Activated CD8-positive, alpha-beta memory T cell treated with anti-CD3 and anti-CD28 coated beads, Interleukin-2, amount 50 U/mL, for 24 hours (primary cell): ENCODE results near the gene C16orf92.
"Not testable (repeated sequence)": the region's sequence is repeated elsewhere in the genome, so short reads cannot be mapped to it uniquely, and the experiment has no call there.

Experiments
- DNase-seq: peaks from one replicate; pipeline ENCODE4 v3.0.0-alpha.2; 2020; ENCODE audit errors: extremely low read depth

The C16orf92 gene

DNA sequence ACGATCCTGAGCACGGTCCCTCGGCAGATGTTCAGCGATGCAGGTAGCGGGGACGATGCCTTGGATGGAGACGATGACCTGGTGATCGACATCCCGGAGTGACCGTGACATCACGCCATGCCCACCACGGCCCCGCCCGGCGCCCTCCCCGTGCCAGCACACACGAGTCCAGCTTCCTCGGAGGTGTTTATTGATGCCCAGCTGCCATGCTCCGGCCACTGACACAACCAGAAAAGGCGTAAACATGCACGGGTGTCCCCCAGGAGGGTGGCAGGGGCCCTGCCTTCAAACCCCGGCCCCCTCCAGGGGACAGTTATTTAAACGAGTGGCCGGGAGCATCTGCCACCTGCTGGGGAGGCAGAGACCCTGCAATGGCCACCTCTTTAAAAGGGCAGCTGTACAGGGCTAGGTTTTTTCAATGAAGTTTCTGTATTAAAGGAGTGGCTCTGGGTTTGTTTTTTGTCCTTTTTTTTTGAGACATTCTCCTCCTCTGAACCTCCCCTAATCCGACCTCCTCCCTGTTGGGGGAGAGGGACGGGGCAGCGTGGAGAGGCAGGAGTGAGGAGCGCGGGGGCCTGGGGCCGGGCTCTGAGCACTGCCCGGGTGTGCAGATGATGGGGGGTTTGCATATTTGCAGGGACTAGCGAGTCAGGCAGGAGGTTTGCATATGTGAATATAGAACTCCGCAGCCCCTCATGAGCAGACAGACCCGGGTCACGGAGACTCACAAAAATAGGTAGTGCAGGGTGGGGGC is 17.5 kb upstream of the C16orf92 start:
- DNase-seq, result no peak

DNA sequence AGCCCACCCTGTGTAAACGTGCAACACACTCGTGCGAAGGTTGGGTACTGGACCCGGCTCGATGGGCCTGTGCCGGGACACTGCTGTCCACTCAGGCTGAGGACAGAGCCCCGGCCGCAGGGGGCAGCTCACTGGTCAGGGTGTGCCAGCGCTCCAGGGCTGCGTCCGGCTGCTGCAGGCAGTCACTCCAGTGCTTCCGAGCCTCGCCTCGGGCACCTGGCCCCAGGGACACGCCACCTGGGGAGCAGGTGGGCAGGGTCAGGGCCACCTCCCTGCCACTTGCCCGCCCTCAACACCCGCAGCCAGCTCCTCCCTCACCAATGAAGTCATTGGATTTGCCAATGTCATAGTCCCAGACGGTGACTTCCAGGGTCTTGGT is 16.9 kb upstream of the C16orf92 start:
- no peak for DNase-seq

DNA sequence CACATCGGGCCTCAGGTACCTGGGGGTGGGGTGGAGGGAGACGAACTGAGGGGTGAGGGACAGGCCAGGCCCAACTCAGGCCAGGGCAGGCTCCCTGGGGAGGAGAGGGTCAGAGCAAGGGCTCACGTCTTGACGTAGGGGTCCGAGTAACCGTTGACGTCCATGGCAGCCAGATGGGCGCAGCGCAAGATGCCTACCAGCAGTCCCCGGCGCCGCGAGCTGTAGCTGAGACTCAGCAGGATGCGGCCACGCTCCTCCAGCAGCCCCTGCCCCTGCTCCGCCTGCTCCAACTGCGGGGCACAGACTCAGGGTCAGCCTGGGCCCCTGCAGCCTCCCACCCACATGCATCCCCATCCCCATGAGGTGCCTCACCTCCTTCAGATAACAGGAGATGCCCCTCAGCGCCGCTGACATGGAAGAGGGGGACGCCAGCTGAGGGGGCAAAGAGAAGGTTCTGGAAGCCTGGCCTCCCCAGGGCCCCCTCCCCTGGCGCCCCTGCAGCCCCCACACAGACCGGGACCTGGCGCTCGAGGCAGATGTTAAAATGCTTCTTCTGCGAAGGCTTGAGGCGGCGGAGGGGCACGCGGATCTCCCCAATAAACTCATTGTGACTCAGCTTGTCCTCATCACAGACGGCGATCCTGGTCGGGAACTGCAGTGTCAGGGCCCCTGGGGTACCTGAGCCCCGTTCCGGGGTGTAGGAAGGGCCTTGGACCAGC is 16.2 kb upstream of the C16orf92 start:
- DNase-seq, result no peak

DNA sequence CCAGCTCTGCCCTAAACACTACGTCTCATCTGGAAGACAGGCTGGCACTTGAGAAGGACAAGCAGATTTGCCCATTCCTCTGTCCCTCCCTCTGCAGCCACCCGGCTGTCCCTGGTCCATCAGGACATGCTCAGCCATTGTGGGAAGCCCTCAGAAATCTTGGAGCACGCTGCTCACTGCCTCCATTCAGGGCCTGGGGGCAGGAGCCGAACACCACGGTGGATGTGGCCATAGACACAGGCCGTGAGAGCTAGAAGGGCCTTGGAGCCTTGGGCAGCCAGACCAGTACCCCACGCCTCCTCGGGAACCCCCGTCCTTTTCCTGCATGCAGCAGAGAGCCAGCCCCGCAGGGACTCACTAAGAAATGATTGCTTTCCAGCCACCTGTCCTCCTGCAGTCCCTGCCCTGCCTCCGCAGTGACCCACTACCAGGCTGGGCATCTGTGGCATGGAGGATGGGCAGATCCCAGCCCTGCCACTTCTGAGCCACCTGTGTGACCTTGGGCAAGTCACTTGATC is 15.6 kb upstream of the C16orf92 start:
- DNase-seq, result no peak

DNA sequence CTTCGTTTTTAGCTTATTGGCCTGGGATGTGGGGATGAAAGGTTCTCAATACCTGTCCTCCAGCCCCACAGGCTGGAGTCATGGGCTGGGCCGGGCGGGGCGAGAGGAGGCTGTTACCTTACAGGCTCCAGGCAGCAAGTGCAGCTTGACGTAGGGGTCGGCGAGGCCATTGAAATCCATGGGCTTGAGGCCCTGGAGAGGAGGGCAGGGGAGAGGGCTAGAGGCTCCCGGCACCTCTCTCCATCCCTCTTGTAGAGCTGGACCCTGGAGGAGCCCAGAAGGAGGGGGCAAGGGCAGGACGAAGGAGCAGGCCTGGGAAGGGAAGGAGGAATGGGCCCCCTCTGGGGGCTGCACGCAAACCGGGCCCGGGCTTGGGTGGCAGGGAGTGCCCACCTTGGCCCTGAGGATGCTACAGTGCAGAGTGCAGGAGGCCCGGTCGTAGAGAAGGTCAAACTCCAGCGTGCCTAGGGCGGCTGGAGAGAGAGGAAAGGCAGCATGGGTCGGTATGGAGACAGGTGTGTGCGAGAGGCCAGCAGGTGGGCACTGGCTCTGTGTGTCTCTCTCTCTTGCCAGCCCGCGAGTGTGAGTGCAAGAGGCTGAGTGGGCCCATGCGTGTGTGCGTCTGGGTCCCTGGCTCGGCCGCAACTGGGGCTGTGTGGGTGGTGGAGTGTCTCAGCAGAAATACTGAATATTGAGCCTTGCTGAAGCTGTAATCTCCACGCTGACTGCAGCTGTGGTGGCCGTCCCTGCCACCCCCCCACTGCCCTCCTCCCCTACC is 13.7 kb upstream of the C16orf92 start:
- DNase-seq, result no peak

DNA sequence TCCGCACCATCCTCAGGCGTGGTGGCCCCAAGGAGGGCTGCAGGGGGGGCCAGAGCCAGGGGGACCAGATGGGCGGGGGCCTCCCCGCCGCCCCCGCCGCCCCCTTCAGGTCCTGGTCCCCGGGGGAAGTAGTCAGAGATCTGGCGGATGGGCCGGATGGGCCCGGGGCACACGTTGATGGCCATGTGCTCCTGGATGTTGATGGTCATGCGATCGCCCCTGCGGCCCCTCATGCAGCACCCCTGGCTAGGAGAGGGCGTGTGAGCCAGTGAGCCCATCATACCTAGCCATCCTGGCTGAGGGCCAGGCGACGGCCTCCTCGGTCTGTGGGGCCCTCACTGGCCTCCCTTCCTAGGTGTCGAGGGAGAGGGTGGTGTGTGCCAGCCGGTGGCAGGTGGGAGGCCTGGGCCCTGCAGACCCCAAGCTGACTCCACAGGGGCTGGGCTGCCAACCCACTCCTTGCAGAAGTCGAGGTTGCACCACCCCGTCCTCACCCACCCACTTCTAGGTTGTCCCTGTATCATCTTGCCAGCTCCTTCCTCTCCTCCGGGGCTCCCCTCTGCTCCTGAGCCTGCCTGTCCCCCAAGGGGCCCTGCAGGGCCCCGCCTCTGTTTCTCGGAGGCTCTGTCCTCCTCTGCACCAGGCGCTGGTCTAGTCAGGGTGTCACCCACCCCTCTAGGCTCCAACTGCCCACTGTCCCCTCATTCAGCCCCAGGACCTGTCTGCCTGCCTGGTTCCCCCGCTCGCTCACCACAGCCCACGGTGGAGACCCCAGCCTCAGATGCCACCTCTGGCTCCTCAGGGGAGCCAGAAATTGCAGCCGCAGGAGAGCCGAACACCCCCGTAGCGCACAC is 12.8 kb upstream of the C16orf92 start:
- DNase-seq, result no peak

DNA sequence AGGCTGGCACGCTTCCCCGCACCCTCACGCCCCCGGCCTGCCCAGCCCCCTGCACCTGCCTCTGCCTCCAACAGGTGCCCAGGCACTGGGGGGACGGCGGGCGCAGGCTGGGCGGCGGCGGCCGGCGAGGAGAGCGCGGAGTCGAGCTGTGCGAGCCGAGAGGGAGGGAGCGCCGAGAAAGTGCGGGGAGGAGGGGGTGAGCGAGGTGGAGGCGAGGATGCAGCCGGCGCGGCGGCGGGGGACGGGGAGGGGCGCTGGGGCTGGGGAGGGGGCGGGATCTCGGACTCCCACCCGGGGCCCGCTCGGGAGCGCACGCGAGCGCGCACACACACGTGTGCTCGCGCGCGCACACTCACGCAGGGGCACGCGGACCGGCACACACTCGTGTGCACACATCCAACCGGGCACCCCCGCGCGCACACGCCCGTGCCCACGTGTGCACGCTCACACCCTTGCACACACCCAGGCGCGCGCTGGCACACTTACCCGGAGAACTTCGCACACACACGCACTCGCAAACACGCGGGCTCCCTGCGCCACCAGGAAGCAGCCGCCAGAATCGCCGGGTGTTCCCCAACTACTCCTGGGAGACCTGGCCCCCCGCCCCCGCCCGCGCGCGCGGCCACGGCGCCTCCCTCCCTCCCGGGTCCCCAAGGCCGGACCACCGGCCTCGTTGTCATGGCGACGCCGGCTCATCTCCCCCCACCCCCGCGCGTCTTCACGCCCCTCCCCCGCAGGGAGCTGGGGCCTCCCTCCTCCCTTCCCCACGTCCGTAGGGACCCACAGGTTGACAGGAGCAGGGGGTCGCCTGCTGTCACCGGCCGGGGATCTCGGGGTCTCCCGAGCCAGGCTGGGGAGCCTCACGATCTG is 11.9 kb upstream of the C16orf92 start, which contains the start of gene DOC2A:
Gene DOC2A, minus strand, starts transcription at position 184 of the 870 bp plus-strand sequence. CDS start 805 bp downstream, outside the sequence.
- no peak for DNase-seq

DNA sequence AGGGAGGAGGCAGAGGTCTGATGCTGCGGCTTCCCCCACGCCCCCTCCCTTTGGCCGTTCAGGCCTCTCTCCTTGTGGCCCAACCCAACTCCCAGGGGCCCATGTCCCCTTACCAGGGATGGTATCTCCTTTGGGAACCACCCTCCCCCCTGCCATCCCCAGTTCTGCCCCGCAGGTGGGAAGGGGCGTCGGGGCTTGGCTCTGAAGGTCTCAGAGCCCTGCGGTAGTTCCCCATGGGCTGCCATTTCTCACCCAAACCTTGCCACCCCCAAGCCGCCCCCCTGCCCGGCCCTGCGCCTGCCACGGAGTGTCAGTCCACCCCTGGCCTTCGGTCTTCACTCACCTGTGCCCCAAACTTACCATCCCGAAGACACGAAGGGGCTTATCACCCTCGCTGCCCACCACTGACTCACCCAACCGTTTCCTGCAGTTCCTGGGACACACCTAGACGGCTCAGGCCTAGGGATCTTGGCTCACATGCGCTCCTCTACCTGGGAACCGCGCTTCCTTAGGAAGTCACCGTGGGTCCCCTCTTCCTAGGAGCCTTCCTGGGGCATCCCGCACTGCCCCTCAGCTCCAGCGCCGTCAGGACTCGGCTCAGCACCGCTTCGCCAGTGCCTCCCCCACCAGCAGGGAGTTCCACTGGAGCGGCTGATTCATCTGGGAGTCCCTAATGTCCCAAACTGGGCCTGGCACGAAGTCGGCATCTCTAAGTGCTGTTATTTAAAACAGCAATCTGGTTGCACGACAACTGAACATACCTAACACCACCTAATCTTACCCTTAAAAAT is 11.1 kb upstream of the C16orf92 start:
- no peak for DNase-seq

DNA sequence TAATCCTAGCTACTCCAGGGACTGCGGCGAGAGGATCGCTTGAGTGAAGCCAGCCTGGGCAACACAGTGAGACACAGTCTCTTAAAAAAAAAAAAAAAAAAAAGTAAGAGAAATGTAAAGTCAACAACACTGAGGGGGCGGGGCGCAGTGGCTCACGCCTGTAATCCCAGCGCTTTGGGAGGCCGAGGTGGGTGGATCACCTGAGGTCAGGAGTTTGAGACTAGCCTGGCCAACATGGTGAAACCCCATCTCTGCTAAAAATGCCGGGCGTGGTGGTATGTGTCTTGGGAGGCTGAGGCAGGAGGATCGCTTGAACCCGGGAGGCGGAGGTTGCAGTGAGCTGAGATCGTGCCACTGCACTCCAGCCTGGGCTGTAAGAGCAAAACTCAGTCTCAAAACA is 10.4 kb upstream of the C16orf92 start:
- DNase-seq, result not testable (repeated sequence)

DNA sequence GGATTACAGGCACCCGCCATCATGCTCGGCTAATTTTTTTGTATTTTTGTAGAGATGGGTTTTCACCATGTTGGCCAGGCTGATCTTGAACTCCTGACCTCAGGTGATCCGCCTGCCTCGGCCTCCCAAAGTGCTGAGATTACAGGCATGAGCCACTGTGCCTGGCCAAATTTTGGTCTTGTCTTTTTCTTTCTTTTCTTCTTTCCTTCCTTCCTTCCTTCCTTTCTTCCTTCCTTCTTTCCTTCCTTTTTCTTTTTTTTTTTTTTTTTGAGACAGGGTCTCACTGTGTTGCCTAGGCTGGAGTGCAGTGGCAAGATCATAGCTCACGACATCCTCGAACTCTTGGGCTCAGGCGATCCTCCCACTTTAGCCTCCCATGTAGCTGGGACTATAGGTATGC is 7.5 kb upstream of the C16orf92 start:
- not testable (repeated sequence) for DNase-seq

DNA sequence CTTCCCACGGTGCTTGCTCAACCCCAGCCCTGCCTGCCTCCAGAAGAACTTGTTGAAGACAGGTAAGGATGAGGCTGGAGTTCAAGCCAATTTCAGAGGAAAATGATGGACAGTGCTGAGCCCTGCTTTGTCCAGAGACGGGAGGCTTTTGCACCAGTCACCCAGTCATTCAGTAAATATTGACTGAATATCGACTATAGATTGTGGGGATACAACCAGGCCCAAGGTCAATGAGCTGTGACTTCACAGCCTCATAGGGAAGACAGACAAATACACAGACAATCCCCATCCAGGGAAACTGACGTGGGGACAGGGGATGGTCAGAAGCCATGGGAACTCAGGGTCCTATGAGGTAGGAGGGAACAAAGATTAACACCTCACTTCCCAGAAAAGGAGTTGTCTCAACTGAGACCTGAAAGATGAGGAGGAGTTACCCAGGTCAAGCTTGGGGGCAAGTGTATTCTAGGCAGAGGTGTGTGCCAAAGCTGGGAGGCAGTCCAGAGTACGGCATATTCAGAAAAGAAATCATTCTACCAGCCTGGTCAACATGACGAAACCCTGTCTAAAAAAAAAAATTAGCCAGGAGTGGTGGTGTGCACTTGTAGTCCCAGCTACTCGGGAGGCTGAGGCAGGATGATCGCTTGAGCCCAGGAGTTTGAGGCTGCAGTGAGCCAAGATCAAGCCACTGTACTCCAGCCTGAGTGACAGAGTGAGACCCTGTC is 6.3 kb upstream of the C16orf92 start:
- DNase-seq, result no peak

DNA sequence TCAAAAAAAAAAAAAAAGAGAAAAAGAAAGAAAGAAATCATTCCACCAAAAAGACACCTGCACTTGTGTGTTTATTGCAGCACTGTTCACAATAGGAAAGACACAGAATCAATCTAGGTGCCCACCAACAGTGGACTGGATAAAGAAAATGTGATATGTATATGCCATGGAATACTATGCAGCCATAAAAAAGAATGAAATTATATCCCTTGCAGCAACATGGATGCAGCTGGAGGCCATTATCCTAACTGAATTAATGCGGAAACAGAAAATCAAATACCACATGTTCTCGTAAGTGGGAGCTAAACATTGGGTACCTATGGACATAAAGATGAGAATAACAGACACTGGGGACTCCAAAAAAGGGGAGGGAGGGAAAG is 5.7 kb upstream of the C16orf92 start:
- DNase-seq, result no peak

DNA sequence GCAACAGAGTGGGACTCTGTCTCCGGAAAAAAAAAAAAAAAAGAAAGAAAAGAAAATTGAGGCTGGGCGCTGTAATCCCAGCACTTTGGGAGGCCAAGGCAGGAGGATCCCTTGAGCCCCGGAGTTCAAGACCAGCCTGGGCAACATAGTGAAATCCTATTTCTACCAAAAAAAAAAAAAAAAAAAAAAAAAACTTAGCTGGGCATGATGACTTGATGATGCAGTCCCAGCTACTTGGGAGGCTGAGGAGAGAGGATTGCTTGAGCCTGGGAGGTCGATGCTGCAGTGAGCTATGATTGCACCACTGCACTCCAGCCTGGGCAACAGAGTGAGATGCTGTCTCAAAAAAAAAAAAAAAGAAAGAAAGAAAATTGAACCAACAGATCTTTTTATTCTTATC is 5.1 kb upstream of the C16orf92 start:
- not testable (repeated sequence) for DNase-seq

DNA sequence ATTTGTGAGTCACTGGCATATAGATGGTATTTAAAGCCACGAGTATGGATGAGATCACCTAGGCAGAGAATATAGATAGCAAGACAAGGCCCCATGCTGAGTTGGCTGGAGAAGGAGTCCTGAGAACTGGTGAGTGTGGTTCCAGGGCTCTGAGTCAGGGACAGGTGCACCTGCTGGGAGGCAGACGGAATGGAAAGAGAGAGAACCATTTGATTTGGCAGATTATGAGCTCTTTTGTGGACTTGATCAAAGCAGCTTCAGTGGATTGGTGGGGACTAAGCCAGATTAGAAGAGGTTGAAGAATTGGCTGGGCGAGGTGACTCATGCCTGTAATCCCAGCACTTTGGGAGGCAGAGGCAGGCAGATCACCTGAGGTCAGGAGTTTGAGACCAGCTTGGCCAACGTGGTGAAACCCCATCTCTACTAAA is 4.3 kb upstream of the C16orf92 start:
- DNase-seq, result no peak

DNA sequence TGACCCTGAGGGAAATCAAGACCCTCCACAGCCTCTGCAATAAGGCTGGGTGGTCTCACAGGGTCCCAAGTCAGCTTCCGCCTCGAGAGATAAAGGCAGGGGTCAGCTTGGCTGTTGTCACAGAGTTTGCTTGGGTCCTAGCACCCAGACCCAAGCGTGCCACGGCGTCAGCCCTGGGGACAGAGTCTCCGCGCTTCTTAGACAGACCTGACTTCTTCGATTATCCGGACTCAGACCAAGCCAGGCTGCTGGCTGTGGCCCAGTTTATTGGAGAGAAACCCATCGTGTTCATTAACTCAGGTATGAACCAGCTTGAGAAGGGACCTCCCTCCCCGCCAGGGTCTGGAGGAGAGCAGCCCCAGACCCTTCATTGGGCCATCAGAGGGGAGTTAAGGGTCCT is 588 bp downstream of the C16orf92 start:
- no peak for DNase-seq

DNA sequence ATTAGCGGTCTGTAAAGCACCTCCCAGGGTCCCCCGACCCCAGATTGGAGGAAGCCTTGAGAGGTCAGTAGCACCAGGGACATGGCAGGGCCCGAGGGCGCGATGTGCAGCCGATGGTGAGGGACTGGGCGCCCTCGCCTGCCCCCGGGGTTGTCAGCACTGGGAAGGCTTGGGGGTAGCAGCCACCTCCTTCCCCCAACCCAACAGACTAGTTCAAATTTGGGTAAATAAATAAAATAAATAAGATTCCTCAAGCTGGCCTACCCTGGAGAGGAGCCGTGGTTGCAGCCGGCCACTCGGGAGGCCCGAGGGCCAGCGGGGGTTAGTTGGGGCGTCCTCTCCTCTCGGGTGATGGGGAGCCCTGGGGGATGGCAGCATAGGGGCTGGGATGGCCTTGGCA is 1.5 kb downstream of the C16orf92 start:
- DNase-seq, result no peak

DNA sequence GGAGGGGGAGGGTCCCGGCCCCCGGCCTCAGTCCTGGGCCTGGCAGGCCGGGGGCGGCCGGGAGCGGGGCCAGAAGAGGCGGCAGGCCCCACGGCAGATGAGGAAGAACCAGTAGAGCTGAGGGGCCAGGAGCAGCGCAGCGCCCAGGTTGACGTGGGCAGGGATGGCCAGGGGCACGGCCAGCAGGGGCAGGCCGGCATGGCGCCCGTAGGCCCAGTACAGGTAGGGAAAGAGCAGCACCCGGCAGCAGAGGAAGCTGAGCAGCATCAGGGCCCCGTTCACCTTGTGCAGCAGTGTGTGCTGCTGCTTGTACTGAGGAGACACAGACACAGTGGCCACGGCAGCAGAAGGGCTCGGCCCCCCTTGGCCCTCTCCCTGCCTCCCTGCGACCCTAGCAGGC is 2.2 kb downstream of the C16orf92 start:
- DNase-seq, result no peak

DNA sequence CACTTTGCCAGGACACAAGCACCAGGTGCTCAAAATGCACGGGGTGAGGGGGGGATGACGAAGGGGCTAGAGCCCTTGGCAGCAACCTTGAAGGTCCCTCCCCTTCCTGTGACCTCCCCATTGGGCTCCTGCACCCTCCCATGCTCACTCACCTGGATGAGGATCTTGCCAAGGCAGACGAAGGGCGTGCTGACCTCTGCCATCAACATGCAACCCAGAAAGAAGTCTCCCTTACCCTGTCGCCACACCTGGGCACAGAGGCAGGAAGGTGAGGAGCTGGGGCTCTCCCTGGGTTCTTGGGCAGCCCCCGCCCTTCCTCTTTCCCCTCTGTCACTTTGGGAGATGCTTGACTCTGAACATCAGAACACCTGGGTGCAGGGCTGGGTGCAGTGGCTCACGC is 2.6 kb downstream of the C16orf92 start:
- no peak for DNase-seq

DNA sequence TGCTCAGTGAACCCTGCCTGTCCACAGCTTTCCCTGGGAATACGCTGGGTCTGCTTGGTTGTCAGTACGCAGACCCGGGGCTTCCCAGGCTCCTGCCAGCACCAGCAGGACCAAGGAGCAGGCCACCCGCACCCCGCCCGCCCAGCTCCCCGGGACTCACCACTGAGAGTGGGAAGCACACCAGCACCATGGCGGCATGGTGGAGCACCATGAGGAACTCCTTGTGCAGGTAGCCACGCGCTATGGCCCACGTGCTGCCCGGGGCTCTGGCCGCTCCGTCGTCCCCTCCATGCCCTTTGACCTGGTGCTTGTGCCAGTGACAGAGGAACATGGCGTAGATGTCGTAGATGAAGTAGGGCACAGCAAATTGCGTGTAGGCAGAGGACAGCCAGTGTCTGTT is 3.5 kb downstream of the C16orf92 start:
- DNase-seq, result no peak
